SK-N-SH (cell line): ENCODE data around the gene PLAAT4.
"Not testable (repeated sequence)": the region's sequence is repeated elsewhere in the genome, so short reads cannot be mapped to it uniquely, and the experiment has no call there.

ENCODE experiments used
- CTCF ChIP-seq: fragments of 200-600 bp; sonication (generic); IDR thresholded peaks from 2 replicates; pipeline ENCODE4 v1.6.1; 2017; ENCODE audit warnings: antibody characterized with exemption, mild to moderate bottlenecking, moderate library complexity
- EP300 ChIP-seq, 2 experiments: IDR thresholded peaks; 2 replicates each; pipeline versions ENCODE4 v1.4.0 to v1.6.1; 2012; ENCODE audit warnings: borderline replicate concordance in 1 of 2, low read depth in 1 of 2, low read length in 1 of 2
- GABPA ChIP-seq: IDR thresholded peaks from 2 replicates; pipeline ENCODE4 v1.4.0; 2012; ENCODE audit warnings: low read depth, mild to moderate bottlenecking
- JUND ChIP-seq: IDR thresholded peaks from 2 replicates; pipeline ENCODE4 v1.4.0; 2012
- NFIC ChIP-seq: IDR thresholded peaks from 2 replicates; pipeline ENCODE4 v1.4.0; 2012; ENCODE audit warnings: borderline replicate concordance
- POLR2AphosphoS5 ChIP-seq: IDR thresholded peaks from 2 replicates; pipeline ENCODE4 v1.6.1; 2012; ENCODE audit warnings: low read depth, low read length
- RCOR1 ChIP-seq: fragments of 150-350 bp; IDR thresholded peaks from 2 replicates; pipeline ENCODE4 v1.6.1; 2017; ENCODE audit warnings: antibody characterized with exemption, low read length
- RFX5 ChIP-seq: IDR thresholded peaks from 2 replicates; pipeline ENCODE4 v1.6.1; 2012; ENCODE audit warnings: mild to moderate bottlenecking, improper control_type of control experiment, low read length
- SIN3A ChIP-seq: IDR thresholded peaks from 2 replicates; pipeline ENCODE4 v1.6.1; 2012; ENCODE audit warnings: low read depth, mild to moderate bottlenecking, low read length, moderate library complexity, borderline replicate concordance
- SMC3 ChIP-seq: IDR thresholded peaks from 2 replicates; pipeline ENCODE4 v1.6.1; 2012; ENCODE audit warnings: low read depth, low read length, improper control_type of control experiment

GRCh38 chr11:63542506-63542905 lies 5.9 kb downstream of the PLAAT4 start:
- not testable (repeated sequence) for TF ChIP-seq SMC3; GABPA; CTCF; JUND; SIN3A; EP300 (IDR thresholded peaks at IDR 0.05; ENCODE audit: borderline replicate concordance in 1 of 2, low read depth in 1 of 2, low read length in 1 of 2); NFIC; RFX5; POLR2AphosphoS5; RCOR1
